ENCODE measurements around the gene ITGA7. TPM values are rescaled to one million over a fixed set of nuclear protein-coding genes. Genes with fewer than 3 reads are reported as not detected.

The ITGA7 gene
- total RNA-seq, 8 experiments from 2014 or later = 0.92 to 26.2 (median 12.3) TPM

DNA sequence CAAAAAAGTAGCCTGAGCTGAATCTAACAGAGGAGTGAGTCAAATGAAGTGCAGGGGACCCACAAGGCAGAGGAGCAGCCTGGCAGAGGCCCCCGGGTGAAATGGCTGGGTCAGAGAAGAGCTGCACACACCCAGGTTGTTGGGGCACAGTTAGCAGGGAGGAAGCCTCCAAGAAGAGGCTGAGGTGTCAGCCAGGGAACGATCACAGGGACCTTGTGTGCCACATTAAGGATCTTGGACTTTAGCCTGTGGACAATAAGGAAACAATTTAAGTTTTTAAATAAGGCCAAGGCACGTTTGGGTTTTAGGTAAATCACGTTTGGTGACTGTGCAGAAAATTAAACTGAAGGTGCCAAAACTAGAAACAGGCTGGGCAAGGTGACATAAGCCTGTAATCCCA, 36.0 kb downstream of the ITGA7 start:
- 0 to 73% (median 50%) methylated on average over 1 to 4 of the region's 4 CpGs; no CpG with 5 or more reads in 1 of the 10 experiments for WGBS, 10 experiments
- in situ Hi-C loops (cut with MboI; ENCODE audit: low pct_unique_long_range_greater_than_20kb in 2 of 9, low sequenced_read_pairs in 9 of 9, unreplicated experiment in 9 of 9) = no loop called here

DNA sequence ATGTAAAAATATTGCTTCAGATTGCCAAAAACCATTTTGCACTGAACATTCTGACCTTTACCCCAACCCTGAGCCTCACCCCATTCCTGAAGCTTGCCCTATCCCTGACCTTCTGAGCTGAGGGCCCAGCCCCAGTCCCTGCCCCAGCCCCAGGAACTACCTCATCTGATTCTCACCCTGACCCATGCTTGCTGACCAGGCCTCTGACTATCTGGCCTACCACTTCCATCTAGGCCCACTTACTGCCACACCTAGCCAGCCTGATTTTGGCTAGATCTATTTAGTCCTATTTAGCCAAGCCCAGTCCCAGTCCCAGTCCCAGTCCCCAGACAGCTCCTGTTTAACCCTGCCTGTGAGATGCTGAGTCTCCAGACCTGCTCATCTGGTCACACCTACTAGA, 37.4 kb downstream of the ITGA7 start:
- peak in 2 of 8 experiments; percentile 54 to 89 for ATAC-seq (replicated peaks in 6 of 8)
- H3K4me1 ChIP-seq (replicated peaks in 1 of 2) = no peaks in the 10 kb centered on the region
- H3K27ac ChIP-seq = no peak overlapping the region
- H3K4me3 ChIP-seq = no peak overlapping the region
- in situ Hi-C loops (cut with MboI; ENCODE audit: low pct_unique_long_range_greater_than_20kb in 2 of 9, low sequenced_read_pairs in 9 of 9, unreplicated experiment in 9 of 9) = no loop called here

More for the DNA sequence above, 36.0 kb downstream of the ITGA7 start:
- no peak overlapping the region for H3K4me3 ChIP-seq
- H3K4me1 ChIP-seq (replicated peaks in 1 of 2) = no peaks in the 10 kb centered on the region
- no peak overlapping the region for H3K27ac ChIP-seq
- no peak for ATAC-seq (replicated peaks in 6 of 8)

DNA sequence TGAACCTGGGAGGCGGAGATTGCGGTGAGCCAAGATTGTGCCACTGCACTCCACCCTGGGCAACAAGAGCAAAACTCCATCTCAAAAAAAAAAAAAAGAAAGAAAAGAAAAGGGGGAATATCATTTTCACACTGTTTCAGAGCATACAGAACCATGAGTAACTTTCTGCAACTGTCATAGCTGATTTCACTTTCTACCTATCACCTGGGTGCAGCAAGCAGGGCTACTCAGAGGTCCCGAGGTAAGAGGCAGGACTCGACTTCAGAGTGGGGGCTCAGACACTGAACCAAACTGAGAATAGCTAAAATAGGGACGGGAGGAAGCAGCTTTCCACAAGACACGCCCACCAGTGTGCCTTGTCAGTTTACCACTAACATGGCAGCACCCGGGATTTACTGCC, 41.2 kb downstream of the ITGA7 start:
- H3K4me1 ChIP-seq (replicated peaks in 1 of 2) = no peaks in the 10 kb centered on the region
- H3K4me3 ChIP-seq = no peak overlapping the region
- 63 to 100% (median 84%) methylated on average over 2 to 6 of the region's 7 CpGs; no CpG with 5 or more reads in 6 of the 10 experiments for WGBS, 10 experiments
- no peak overlapping the region for H3K27ac ChIP-seq
- in situ Hi-C loops (cut with MboI; ENCODE audit: low pct_unique_long_range_greater_than_20kb in 2 of 9, low sequenced_read_pairs in 9 of 9, unreplicated experiment in 9 of 9) = no loop called here
- no peak for ATAC-seq (replicated peaks in 6 of 8)

DNA sequence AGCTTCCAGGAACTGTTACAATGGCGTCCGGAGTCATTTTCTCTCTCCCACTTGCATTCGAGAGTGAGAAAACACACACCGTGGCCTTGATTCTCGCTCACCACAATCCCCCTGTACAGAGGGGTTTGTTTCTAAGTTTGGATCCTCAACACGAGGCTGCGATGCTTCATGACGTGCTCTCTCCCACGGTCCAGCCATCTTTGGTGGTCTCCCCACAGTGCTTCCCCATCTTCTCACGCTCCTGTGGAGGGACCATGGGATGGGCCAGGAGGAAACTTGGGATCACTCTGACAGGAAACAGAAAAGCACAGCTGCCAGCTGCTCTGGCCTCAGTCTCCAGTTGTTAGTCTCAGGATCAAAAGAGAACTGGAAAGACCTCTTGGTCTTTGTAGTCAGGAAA, 42.9 kb downstream of the ITGA7 start:
- ATAC-seq (replicated peaks in 6 of 8) = no peak
- in situ Hi-C loops (cut with MboI; ENCODE audit: low pct_unique_long_range_greater_than_20kb in 2 of 9, low sequenced_read_pairs in 9 of 9, unreplicated experiment in 9 of 9) = no loop called here

DNA sequence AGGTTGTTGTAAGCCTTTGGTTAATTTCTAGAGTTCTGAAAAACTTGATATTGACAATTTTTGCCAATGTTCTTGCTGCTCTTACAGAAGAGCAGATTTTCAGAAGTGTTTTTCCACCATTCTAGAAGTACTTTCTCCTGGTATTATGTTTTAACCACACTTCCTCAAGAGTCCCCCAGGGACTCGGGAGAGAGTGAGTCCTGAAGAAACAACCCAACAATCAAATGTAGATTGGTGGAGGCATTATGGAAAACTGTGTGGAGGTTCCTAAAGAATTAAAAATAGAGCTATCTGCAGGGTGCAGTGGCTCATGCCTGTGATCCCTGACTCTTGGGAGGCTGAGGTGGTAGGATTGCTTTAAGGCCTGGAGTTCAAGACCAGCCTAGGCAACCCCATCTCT, 44.3 kb downstream of the ITGA7 start:
- Histone ChIP-seq H3K4me1 (replicated peaks in 1 of 2) (no peaks in the 10 kb centered on the region), H3K27ac (no peak overlapping the region), H3K4me3 (no peak overlapping the region)
- ATAC-seq (replicated peaks in 6 of 8) = no peak
- in situ Hi-C loops (cut with MboI; ENCODE audit: low pct_unique_long_range_greater_than_20kb in 2 of 9, low sequenced_read_pairs in 9 of 9, unreplicated experiment in 9 of 9) = no loop called here
- WGBS, 10 experiments = 0 to 63% (median 48%) methylated on average over 1 of the region's 1 CpG; no CpG with 5 or more reads in 2 of the 10 experiments

More for the DNA sequence above, 42.9 kb downstream of the ITGA7 start:
- WGBS, 10 experiments = 76 to 100% (median 93%) methylated on average over 1 to 10 of the region's 10 CpGs; no CpG with 5 or more reads in 5 of the 10 experiments
- Histone ChIP-seq H3K4me1 (replicated peaks in 1 of 2) (no peaks in the 10 kb centered on the region), H3K4me3 (no peak overlapping the region), H3K27ac (no peak overlapping the region)

DNA sequence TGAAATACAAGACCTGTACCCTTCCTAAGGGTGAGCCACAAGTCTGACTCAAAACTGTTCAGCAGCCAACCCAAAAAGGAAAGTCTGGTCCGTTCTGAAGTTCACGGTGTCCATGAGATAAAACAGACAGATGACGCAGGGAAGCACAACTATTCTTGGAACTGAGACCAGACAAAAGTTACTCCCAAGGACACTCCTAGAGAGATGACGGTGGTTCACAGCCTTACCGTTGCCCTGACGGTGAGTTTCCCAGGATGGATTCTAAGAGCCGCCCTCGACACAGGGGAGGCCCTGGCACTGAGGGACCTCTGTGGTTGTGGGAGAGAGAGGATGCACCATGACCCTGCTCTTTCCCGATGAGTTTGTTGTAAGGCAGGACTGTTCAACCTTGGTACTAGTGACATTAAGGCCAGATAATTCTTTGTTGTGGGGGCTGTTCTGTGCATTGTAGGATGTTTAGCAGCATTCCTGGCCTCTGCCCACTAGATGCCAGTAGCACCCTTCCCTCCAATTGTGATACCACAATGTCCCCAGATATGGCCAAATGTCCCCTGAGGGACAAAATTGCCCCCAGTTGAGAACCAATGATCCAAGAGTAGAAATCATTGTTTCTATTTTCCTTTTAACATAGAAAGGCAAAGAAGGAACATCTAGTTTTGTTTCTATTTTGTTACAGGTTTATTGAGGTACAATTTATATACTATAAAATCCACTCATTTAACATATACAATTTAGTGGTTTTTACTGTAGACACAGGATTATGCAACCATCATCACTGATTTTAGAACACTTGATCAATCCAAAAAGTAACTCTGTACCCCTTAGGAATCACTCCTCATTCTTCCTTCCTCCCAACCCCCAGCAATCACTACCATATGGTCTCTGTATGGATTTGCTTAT, 48.0 kb downstream of the ITGA7 start:
- H3K27ac ChIP-seq = no peak overlapping the region
- 15 to 90% (median 60%) methylated on average over 1 to 8 of the region's 9 CpGs; no CpG with 5 or more reads in 1 of the 10 experiments for WGBS, 10 experiments
- no peak overlapping the region for H3K4me3 ChIP-seq
- no peaks in the 10 kb centered on the region for H3K4me1 ChIP-seq (replicated peaks in 1 of 2)
- ATAC-seq (replicated peaks in 6 of 8) = peak in 5 of 8 experiments; percentile 36 to 74 (median 57)
- in situ Hi-C loops (cut with MboI; ENCODE audit: low pct_unique_long_range_greater_than_20kb in 2 of 9, low sequenced_read_pairs in 9 of 9, unreplicated experiment in 9 of 9) = no loop called here

DNA sequence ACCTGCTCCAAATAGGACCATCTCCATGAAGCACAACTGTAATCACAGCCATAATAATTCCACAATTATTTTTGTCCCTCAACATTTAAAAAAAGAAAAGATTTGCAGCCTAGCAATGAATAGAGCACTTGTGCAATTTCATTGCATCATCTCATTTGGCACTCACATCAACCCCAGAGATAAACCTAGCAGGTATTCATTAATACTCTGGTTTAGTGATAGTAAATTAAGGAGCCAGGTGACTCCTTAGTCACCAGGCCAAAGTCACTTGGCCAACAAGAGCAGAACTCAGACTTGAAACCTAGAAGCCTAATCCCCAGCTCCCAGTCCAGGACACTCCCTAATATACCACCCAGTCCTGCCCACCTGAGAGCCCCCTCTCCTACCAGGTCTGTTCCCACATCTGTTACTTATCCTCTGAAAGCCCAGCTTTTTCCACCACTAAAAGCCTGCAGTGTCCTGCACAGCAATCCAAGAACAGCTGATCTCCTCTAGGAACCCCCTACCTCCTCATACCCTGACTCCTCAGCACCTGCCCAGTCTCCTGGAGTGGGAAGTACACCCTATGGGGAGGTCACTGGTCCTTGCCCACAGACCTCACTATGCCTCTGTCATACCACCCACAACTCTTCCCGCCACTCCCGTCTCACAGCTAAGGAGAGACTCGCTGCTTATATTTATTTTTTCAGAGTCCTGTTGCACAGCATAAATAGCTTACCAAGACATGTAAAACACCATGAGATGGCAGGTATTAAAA, 48.9 kb downstream of the ITGA7 start:
- in situ Hi-C loops (cut with MboI; ENCODE audit: low pct_unique_long_range_greater_than_20kb in 2 of 9, low sequenced_read_pairs in 9 of 9, unreplicated experiment in 9 of 9) = no loop called here
- no peak for ATAC-seq (replicated peaks in 6 of 8)
- Histone ChIP-seq H3K4me3 (no peak overlapping the region), H3K4me1 (replicated peaks in 1 of 2) (no peaks in the 10 kb centered on the region), H3K27ac (no peak overlapping the region)
- 37 to 100% (median 90%) methylated on average over 1 to 3 of the region's 3 CpGs; no CpG with 5 or more reads in 2 of the 10 experiments for WGBS, 10 experiments

DNA sequence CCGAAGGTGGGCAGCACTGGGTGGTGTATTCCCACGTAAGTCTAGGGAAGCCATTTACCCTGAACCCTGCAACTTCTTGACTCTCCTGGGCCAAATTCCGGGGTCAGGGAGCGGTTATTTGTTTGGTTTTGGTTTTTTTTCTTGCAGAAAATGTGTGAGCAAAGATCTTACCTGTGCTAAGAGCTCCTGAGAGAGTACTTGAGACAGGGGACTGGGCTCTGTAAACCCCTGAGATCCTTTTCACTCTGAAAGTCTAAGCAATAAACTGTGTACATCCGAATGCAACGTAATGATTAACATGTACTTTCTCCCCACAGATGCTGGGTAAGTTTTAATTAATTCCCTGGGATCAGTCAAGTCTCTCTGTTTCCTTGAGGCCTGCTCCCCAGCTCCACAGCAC, 49.5 kb downstream of the ITGA7 start:
- H3K4me1 ChIP-seq (replicated peaks in 1 of 2) = no peaks in the 10 kb centered on the region
- no peak overlapping the region for H3K27ac ChIP-seq
- H3K4me3 ChIP-seq = no peak overlapping the region
- no peak for ATAC-seq (replicated peaks in 6 of 8)
- in situ Hi-C loops (cut with MboI; ENCODE audit: low pct_unique_long_range_greater_than_20kb in 2 of 9, low sequenced_read_pairs in 9 of 9, unreplicated experiment in 9 of 9) = no loop called here
- WGBS, 10 experiments = 40 to 71% (median 61%) methylated on average over 1 to 6 of the region's 6 CpGs; no CpG with 5 or more reads in 2 of the 10 experiments

DNA sequence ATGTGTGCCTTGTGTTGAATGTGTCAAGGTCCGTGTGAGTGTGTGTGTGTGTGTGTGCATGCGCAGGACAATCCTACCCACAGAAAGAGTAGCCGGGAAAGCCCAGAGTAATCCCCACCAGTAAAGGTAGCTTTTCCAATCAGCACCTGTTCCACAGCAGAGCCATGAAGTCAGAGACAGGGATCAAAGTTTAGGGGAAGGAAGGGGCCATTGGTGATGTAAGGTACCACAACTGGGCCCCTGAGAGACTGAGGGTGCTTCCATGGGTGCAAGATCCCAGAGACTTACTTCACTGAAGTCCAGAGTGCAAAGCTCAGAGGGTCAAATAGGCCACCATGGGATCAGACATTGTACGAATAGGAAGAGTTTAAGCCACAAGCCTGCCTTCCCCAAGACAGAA, 50.5 kb downstream of the ITGA7 start:
- in situ Hi-C loops (cut with MboI; ENCODE audit: low pct_unique_long_range_greater_than_20kb in 2 of 9, low sequenced_read_pairs in 9 of 9, unreplicated experiment in 9 of 9) = no loop called here
- 0 to 76% (median 67%) methylated on average over 1 to 3 of the region's 4 CpGs; no CpG with 5 or more reads in 5 of the 10 experiments for WGBS, 10 experiments
- Histone ChIP-seq H3K4me3 (no peak overlapping the region), H3K27ac (no peak overlapping the region), H3K4me1 (replicated peaks in 1 of 2) (no peaks in the 10 kb centered on the region)
- ATAC-seq (replicated peaks in 6 of 8) = no peak

DNA sequence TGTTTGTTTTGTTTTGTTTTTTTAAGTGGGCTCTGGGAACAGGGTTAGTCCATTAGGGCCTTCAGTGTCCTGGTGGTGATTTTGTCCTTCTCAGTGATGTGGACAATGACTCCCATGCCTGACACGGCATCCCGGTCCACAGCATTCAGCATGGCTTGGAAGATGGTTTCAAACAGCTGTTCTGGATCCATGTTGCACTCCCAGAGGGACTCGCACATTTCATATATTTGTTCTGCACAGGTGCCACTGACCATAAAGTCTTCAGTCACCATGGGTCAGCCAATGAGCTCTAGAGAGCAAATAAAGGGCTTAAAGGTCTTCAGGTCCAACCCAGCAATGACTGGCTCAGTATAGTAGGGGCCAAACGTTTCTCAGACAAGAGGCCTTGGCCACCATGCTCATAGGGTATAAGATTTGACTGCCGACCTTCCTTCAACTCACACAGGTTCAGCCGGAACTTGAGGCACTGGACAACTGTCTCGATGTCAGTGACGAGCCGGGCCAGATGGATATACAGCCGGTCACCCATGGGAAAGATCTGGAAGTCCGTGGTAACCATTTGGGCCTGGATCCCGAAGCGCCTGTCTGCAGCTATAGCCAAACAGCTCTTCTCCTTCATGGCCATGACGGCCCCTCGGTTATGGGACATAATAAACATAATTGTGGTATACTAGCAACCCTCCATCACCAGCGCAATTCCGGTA, 53.0 kb downstream of the ITGA7 start:
- 48 to 94% (median 89%) methylated on average over 2 to 14 of the region's 17 CpGs; no CpG with 5 or more reads in 2 of the 10 experiments for WGBS, 10 experiments
- no peaks in the 10 kb centered on the region for H3K4me1 ChIP-seq (replicated peaks in 1 of 2)
- in situ Hi-C loops (cut with MboI; ENCODE audit: low pct_unique_long_range_greater_than_20kb in 2 of 9, low sequenced_read_pairs in 9 of 9, unreplicated experiment in 9 of 9) = no loop called here
- no peak for ATAC-seq (replicated peaks in 6 of 8)
- no peak overlapping the region for H3K4me3 ChIP-seq
- H3K27ac ChIP-seq = no peak overlapping the region

DNA sequence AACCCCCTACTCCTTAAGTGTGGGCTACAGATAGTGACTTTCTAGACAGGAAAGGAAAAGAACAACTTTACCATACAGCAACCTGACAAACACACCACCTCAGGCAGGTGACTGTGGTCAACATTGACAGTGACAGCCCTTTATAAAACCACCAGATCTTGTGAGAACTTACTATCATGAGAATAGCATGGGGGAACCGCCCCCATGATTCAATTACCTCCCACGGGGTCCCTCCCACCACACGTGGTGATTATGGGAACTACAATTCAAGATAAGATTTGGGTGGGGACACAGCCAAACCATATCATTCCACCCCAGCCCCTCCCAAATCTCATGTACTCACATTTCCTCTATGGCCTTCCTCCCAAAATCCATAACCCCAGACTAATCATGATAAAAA, 54.7 kb downstream of the ITGA7 start:
- H3K27ac ChIP-seq = no peak overlapping the region
- no peaks in the 10 kb centered on the region for H3K4me1 ChIP-seq (replicated peaks in 1 of 2)
- in situ Hi-C loops (cut with MboI; ENCODE audit: low pct_unique_long_range_greater_than_20kb in 2 of 9, low sequenced_read_pairs in 9 of 9, unreplicated experiment in 9 of 9) = no loop called here
- ATAC-seq (replicated peaks in 6 of 8) = no peak
- no peak overlapping the region for H3K4me3 ChIP-seq
- 33 to 70% (median 49%) methylated on average over 1 to 3 of the region's 3 CpGs; no CpG with 5 or more reads in 6 of the 10 experiments for WGBS, 10 experiments

DNA sequence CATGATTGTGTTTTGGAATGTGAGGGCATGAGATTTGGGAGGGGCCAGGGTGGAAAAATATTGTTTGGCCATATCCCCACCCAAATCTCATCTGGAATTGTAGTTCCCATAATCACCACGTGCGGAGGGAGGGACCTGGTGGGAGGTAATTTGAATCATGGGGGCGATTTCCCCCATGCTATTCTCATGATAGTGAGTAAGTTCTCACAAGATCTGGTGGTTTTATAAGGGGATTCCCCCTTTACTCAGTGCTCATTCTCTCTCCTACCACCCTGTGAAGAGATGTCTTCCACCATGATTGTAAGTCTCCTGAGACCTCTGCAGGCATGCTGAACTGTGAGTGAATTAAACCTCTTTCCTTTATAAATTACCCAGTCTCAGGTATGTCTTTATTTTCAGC, 55.4 kb downstream of the ITGA7 start:
- in situ Hi-C loops (cut with MboI; ENCODE audit: low pct_unique_long_range_greater_than_20kb in 2 of 9, low sequenced_read_pairs in 9 of 9, unreplicated experiment in 9 of 9) = no loop called here
- 0 to 90% (median 40%) methylated on average over 1 to 3 of the region's 3 CpGs; no CpG with 5 or more reads in 3 of the 10 experiments for WGBS, 10 experiments
- Histone ChIP-seq H3K4me3 (no peak overlapping the region), H3K27ac (no peak overlapping the region), H3K4me1 (replicated peaks in 1 of 2) (no peaks in the 10 kb centered on the region)
- ATAC-seq (replicated peaks in 6 of 8) = no peak

DNA sequence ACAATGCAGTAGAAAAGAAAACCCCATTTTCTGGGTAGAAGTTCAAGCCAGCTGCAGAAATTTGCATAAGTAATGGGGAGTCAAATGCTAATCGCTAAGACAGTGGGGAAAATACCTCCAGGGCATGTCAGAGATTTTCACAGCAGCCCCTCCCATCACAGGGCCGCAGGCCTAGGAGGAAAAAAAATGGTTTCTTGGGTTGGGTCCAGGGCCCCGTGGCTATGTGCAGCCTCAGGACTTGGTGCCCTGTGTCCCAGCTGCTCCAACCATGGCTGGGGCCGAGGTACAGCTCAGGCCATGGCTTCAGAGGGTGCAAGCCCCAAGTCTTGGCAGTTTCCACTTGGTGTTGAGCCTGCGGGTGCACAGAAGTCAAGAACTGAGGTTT, 56.4 kb downstream of the ITGA7 start:
- in situ Hi-C loops (cut with MboI; ENCODE audit: low pct_unique_long_range_greater_than_20kb in 2 of 9, low sequenced_read_pairs in 9 of 9, unreplicated experiment in 9 of 9) = no loop called here
- peak in 2 of 8 experiments; percentile 54 to 69 for ATAC-seq (replicated peaks in 6 of 8)
- no peak overlapping the region for H3K27ac ChIP-seq
- WGBS, 10 experiments = 0 to 80% (median 54%) methylated on average over 1 to 5 of the region's 5 CpGs; no CpG with 5 or more reads in 4 of the 10 experiments
- no peaks in the 10 kb centered on the region for H3K4me1 ChIP-seq (replicated peaks in 1 of 2)
- H3K4me3 ChIP-seq = no peak overlapping the region
